WTC11 (cell line): ENCODE measurements around the gene ATP13A1. TPM values are rescaled to one million over a fixed set of nuclear protein-coding genes. Genes with fewer than 3 reads are reported as not detected.
A peak's percentile ranks its signal among the peaks of the same experiment; 100 is the strongest.

ENCODE experiments used
- ATAC-seq: fragments of 200-7000 bp; cut with Tn5 transposase; 2 replicates; pipeline ENCODE4 v1.10.0; 2021; ENCODE audit warnings: mild to moderate bottlenecking, moderate library complexity
- CTCF ChIA-PET: fragments of 300-600 bp; sonication (Branson Sonifier 250); formaldehyde crosslinking; loops from one replicate; lab custom pipeline; 2021; ENCODE audit warnings: antibody characterized with exemption; lab: Charles Lee
- POLR2A ChIA-PET: fragments of 350-600 bp; sonication (Branson Sonifier 250); formaldehyde crosslinking; loops from one replicate; lab custom pipeline; 2021; ENCODE audit warnings: antibody characterized with exemption; lab: Charles Lee
- DNase-seq: peaks from one replicate; pipeline ENCODE4 v3.0.0; 2021; ENCODE audit warnings: low spot score
- H3K27ac Mint-ChIP-seq: 2 replicates; pipeline ENCODE4 v1.8.0; 2021; ENCODE audit warnings: mixed read lengths
- H3K27me3 Mint-ChIP-seq: 2 replicates; pipeline ENCODE4 v1.8.0; 2021; ENCODE audit warnings: low read depth, mild to moderate bottlenecking, moderate library complexity, mixed read lengths
- H3K36me3 Mint-ChIP-seq: 2 replicates; pipeline ENCODE4 v1.8.0; 2021; ENCODE audit warnings: mixed read lengths
- H3K4me1 Mint-ChIP-seq: 2 replicates; pipeline ENCODE4 v1.8.0; 2022; ENCODE audit warnings: mixed read lengths
- H3K4me3 Mint-ChIP-seq: 2 replicates; pipeline ENCODE4 v1.8.0; 2021; ENCODE audit warnings: mild to moderate bottlenecking, moderate library complexity, mixed read lengths
- H3K9me3 Mint-ChIP-seq: 2 replicates; pipeline ENCODE4 v1.8.0; 2021; ENCODE audit warnings: mixed read lengths
- ELF4 ChIP-seq: sonication (generic); formaldehyde crosslinking; IDR thresholded peaks from 2 replicates; pipeline ENCODE4 v1.8.1; 2022; ENCODE audit warnings: low read depth, mild to moderate bottlenecking, moderate library complexity, missing genetic modification reagents
- ETV6 ChIP-seq: sonication (generic); formaldehyde crosslinking; IDR thresholded peaks from 2 replicates; pipeline ENCODE4 v1.8.1; 2022; ENCODE audit warnings: mild to moderate bottlenecking, missing genetic modification reagents
- FOXP1 ChIP-seq: sonication (generic); formaldehyde crosslinking; IDR thresholded peaks from 2 replicates; pipeline ENCODE4 v1.8.0; 2022; ENCODE audit warnings: missing genetic modification reagents, mild to moderate bottlenecking, moderate library complexity, borderline replicate concordance
- MYBL2 ChIP-seq: sonication (generic); formaldehyde crosslinking; IDR thresholded peaks from 2 replicates; pipeline ENCODE4 v1.8.1; 2023; ENCODE audit warnings: mild to moderate bottlenecking, moderate library complexity, missing genetic modification reagents
- NFYB ChIP-seq: sonication (generic); formaldehyde crosslinking; conservative IDR thresholded peaks from 2 replicates; pipeline ENCODE4 v1.8.0; 2022; ENCODE audit warnings: low read depth, missing genetic modification reagents
- OVOL2 ChIP-seq: fragments of 250-450 bp; sonication (Bioruptor Pico); IDR thresholded peaks from 2 replicates; pipeline ENCODE4 v1.9.0; 2021; ENCODE audit warnings: mild to moderate bottlenecking, borderline replicate concordance
- RORB ChIP-seq: fragments of 250-450 bp; sonication (Bioruptor Pico); IDR thresholded peaks from 2 replicates; pipeline ENCODE4 v1.9.0; 2021; ENCODE audit warnings: mild to moderate bottlenecking
- SP1 ChIP-seq: sonication (generic); formaldehyde crosslinking; conservative IDR thresholded peaks from 2 replicates; pipeline ENCODE4 v1.8.1; 2022; ENCODE audit warnings: missing genetic modification reagents
- TEAD4 ChIP-seq: sonication (generic); formaldehyde crosslinking; IDR thresholded peaks from 2 replicates; pipeline ENCODE4 v1.8.0; 2022; ENCODE audit warnings: mild to moderate bottlenecking, missing genetic modification reagents
- TP53 ChIP-seq: sonication (generic); formaldehyde crosslinking; IDR thresholded peaks from 2 replicates; pipeline ENCODE4 v1.8.1; 2023; ENCODE audit warnings: mild to moderate bottlenecking, missing genetic modification reagents
- ZNF121 ChIP-seq: sonication (generic); formaldehyde crosslinking; IDR thresholded peaks from 2 replicates; pipeline ENCODE4 v1.8.0; 2023; ENCODE audit warnings: missing genetic modification reagents
- ZNF232 ChIP-seq: sonication (generic); formaldehyde crosslinking; IDR thresholded peaks from 2 replicates; pipeline ENCODE4 v1.8.0; 2022; ENCODE audit warnings: mild to moderate bottlenecking, missing genetic modification reagents
- ZNF263 ChIP-seq: sonication (generic); formaldehyde crosslinking; IDR thresholded peaks from 2 replicates; pipeline ENCODE4 v1.8.1; 2022; ENCODE audit warnings: low read depth, mild to moderate bottlenecking, moderate library complexity, missing genetic modification reagents
- ZNF317 ChIP-seq: sonication (generic); formaldehyde crosslinking; IDR thresholded peaks from 2 replicates; pipeline ENCODE4 v1.8.1; 2023; ENCODE audit warnings: low read depth, mild to moderate bottlenecking, moderate library complexity, missing genetic modification reagents, borderline replicate concordance
- total RNA-seq: library from RNA; stranded (reverse); gene quantifications from 3 replicates; pipeline ENCODE4 v1.2.3, GENCODE V29; 2021
- TF ChIP-seq, protein P1 (sequence below): fragments of 250-450 bp; sonication (Bioruptor Pico); conservative IDR thresholded peaks from 2 replicates; pipeline ENCODE4 v1.9.0; 2021; ENCODE audit warnings: mild to moderate bottlenecking
- TF ChIP-seq, protein P2 (sequence below): sonication (generic); formaldehyde crosslinking; IDR thresholded peaks from 2 replicates; pipeline ENCODE4 v1.8.1; 2023; ENCODE audit warnings: mild to moderate bottlenecking, missing genetic modification reagents, moderate library complexity
- TF ChIP-seq, protein P3 (sequence below): sonication (generic); formaldehyde crosslinking; IDR thresholded peaks from 2 replicates; pipeline ENCODE4 v1.8.0; 2023; ENCODE audit warnings: missing genetic modification reagents, mild to moderate bottlenecking, borderline replicate concordance
- TF ChIP-seq, protein P4 (sequence below): sonication (generic); formaldehyde crosslinking; IDR thresholded peaks from 2 replicates; pipeline ENCODE4 v1.8.0; 2022; ENCODE audit warnings: mild to moderate bottlenecking, missing genetic modification reagents

The ATP13A1 gene
- total RNA-seq, 1 experiment from 2014 or later, result 82.6 TPM

DNA sequence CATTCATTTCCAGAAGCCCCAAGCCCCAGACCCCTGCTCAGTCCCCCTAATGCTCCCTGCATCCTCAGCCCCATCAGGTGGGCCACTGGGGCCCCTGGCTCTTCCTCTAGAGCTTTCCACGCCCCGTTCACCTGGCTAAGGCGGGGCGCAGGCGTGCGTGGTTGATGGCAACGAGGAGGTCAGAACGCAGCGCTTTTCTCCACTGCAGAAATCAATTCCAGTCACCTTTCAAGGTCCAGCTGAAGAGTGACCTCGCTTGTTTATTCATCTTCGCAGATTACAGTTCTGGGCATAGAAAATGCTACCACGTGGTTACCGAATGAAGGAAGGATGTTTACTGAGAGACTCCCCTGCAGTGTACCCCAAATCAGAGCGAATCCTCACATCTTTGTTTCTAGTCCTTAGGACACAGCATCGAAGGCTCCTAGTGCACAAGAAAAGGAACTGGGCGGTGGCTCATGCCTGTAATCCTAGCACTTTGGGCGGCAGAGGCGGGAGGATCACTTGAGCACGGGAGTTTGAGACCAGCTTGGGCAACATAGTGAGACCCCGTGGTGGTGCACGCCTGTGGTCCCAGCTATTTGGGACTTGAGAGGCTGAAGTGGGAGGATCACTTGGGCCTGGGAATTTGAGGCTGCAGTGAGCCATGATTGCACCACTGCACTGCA, 44.2 kb downstream of the ATP13A1 start:
- TF ChIP-seq NFYB (CRISPR knock-in tag), result no peak
- TF ChIP-seq ZNF121 (CRISPR knock-in tag), result peak; percentile 92
- no peak overlapping the region for H3K27ac Mint-ChIP-seq
- H3K4me3 Mint-ChIP-seq, result peak overlapping the region; percentile 73
- peaks cover 29% of the 10 kb centered on the region for H3K27me3 Mint-ChIP-seq
- no peaks in the 10 kb centered on the region for H3K9me3 Mint-ChIP-seq
- peaks cover 8% of the 10 kb centered on the region for H3K36me3 Mint-ChIP-seq
- POLR2A ChIA-PET, result interaction anchor here (0.8 to 1.1 kb wide), 2 partner anchors 9 to 14 kb away, joined by 3 to 5 read pairs; partner anchors contain the start of gene LPAR2
- DNase-seq, result no peak
- peaks cover 13% of the 10 kb centered on the region for H3K4me1 Mint-ChIP-seq
- CTCF ChIA-PET, result interaction anchor here (1.1 to 4.7 kb wide), 4 partner anchors 9 to 87 kb away, joined by 6 to 24 read pairs (median 8); partner anchors contain the start of gene GMIP
- ATAC-seq, result peak; percentile 2; the same call in 1 of the 2 replicates

DNA sequence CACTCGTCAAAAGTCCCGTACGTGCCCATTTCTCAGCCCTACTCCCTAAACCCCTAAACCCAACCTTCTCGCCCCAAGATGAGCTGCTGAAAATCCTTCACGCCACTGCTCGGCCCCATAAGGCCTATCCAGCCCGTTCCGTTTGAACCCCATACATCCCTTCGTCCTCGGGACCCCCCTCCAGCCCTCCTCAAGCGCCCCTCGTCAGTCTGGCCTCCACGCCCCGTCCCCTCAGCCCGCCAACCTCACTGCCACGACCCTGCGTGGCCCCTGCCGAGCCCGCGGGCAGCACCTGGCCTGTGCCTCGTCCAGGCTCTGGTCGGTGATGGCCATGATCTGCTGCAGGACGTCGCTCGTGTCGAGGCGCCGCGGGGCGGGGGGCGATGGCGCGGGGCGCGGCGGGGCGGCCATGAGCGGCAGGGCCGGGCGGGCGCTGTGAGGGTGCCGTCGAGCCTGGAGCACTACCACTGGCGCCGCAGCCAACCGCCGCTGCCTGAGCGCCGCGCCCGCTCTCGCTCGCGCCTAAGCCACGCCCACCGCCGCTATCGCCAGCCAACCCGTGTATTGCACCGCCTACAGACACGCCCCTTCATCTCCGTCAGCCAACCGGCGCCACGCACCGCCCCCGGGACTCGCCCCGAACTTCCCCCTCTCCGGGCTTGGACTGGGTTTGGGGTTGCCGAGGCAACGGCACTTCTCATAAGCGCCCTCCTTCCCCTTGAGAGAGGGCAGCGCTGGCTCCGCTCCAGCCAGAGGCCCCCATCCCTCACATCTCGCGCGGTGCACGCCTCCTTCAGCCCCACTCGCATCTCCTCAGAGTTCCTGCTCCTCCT, 45.0 kb downstream of the ATP13A1 start, which contains the start of gene PBX4:
Gene PBX4, minus strand, starts transcription at position 469 of the 833 bp plus-strand sequence. Its CDS starts 58 bp downstream, at position 411.
- no peak for TF ChIP-seq ZNF263 (CRISPR knock-in tag)
- TF ChIP-seq, protein P1, sequence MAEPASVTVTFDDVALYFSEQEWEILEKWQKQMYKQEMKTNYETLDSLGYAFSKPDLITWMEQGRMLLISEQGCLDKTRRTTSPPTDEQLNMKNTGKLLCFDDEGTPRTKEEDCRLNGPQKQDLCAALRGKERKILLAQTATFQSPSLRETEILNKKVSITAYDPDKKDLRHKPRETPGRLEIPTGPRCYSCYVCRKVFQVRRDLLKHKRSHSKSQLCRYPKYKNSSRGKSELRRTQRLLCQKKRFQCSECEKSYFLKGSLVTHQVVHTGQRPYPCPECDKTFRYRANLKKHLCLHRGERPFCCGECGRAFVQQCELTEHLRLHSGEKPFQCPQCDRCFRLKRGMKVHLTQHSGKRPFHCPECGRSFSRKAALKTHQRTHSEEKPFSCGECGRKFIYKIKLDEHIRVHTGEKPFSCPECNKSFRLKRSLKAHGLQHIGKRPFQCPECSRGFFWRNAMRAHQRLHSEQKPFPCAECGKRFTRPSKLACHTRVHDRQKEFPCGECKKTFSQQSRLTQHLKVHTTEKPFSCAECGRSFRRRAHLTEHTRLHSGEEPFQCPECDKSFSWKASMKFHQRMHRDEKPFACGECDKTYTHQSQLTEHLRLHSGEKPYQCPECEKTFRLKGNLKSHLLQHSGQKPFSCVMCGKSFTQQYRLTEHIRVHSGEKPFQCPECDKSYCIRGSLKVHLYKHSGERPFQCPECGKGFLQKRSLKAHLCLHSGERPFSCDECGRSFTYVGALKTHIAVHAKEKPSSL (CRISPR knock-in tag), result no peak
- TF ChIP-seq ELF4 (CRISPR knock-in tag), result no peak
- 0 out of 2 replicates have a peak, but pooled peaks have one; percentile 37 for TF ChIP-seq TP53 (CRISPR knock-in tag)
- TF ChIP-seq, protein P2, sequence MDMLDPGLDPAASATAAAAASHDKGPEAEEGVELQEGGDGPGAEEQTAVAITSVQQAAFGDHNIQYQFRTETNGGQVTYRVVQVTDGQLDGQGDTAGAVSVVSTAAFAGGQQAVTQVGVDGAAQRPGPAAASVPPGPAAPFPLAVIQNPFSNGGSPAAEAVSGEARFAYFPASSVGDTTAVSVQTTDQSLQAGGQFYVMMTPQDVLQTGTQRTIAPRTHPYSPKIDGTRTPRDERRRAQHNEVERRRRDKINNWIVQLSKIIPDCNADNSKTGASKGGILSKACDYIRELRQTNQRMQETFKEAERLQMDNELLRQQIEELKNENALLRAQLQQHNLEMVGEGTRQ, result 0 out of 2 replicates have a peak, but pooled peaks have one; percentile 10
- no peak for TF ChIP-seq TEAD4 (CRISPR knock-in tag)
- TF ChIP-seq NFYB (CRISPR knock-in tag), result peak; percentile 45; the same call in 1 of the 2 replicates
- TF ChIP-seq MYBL2 (CRISPR knock-in tag), result no peak
- no peak; the same call in 1 of the 2 replicates for TF ChIP-seq ETV6
- TF ChIP-seq, protein P3, sequence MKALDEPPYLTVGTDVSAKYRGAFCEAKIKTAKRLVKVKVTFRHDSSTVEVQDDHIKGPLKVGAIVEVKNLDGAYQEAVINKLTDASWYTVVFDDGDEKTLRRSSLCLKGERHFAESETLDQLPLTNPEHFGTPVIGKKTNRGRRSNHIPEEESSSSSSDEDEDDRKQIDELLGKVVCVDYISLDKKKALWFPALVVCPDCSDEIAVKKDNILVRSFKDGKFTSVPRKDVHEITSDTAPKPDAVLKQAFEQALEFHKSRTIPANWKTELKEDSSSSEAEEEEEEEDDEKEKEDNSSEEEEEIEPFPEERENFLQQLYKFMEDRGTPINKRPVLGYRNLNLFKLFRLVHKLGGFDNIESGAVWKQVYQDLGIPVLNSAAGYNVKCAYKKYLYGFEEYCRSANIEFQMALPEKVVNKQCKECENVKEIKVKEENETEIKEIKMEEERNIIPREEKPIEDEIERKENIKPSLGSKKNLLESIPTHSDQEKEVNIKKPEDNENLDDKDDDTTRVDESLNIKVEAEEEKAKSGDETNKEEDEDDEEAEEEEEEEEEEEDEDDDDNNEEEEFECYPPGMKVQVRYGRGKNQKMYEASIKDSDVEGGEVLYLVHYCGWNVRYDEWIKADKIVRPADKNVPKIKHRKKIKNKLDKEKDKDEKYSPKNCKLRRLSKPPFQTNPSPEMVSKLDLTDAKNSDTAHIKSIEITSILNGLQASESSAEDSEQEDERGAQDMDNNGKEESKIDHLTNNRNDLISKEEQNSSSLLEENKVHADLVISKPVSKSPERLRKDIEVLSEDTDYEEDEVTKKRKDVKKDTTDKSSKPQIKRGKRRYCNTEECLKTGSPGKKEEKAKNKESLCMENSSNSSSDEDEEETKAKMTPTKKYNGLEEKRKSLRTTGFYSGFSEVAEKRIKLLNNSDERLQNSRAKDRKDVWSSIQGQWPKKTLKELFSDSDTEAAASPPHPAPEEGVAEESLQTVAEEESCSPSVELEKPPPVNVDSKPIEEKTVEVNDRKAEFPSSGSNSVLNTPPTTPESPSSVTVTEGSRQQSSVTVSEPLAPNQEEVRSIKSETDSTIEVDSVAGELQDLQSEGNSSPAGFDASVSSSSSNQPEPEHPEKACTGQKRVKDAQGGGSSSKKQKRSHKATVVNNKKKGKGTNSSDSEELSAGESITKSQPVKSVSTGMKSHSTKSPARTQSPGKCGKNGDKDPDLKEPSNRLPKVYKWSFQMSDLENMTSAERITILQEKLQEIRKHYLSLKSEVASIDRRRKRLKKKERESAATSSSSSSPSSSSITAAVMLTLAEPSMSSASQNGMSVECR (CRISPR knock-in tag), result no peak; the same call in 1 of the 2 replicates
- TF ChIP-seq ZNF317 (CRISPR knock-in tag), result no peak
- TF ChIP-seq OVOL2, result no peak
- TF ChIP-seq RORB (CRISPR knock-in tag), result no peak
- TF ChIP-seq FOXP1 (CRISPR knock-in tag), result peak; percentile 52; the same call in 1 of the 2 replicates
- no peak for TF ChIP-seq ZNF232 (CRISPR knock-in tag)
- TF ChIP-seq SP1 (CRISPR knock-in tag), result peak; percentile 89
- TF ChIP-seq, protein P4, sequence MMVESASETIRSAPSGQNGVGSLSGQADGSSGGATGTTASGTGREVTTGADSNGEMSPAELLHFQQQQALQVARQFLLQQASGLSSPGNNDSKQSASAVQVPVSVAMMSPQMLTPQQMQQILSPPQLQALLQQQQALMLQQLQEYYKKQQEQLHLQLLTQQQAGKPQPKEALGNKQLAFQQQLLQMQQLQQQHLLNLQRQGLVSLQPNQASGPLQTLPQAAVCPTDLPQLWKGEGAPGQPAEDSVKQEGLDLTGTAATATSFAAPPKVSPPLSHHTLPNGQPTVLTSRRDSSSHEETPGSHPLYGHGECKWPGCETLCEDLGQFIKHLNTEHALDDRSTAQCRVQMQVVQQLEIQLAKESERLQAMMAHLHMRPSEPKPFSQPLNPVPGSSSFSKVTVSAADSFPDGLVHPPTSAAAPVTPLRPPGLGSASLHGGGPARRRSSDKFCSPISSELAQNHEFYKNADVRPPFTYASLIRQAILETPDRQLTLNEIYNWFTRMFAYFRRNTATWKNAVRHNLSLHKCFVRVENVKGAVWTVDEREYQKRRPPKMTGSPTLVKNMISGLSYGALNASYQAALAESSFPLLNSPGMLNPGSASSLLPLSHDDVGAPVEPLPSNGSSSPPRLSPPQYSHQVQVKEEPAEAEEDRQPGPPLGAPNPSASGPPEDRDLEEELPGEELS, result no peak
- Mint-ChIP-seq H3K27me3 (peaks cover 29% of the 10 kb centered on the region), H3K27ac (no peak within 1 kb of the TSS), H3K4me3 (peak within 1 kb of the TSS; percentile 73), H3K9me3 (no peaks in the 10 kb centered on the region), H3K36me3 (no peaks in the 10 kb centered on the region; the same call in 1 of the 2 replicates), H3K4me1 (peaks cover 13% of the 10 kb centered on the region)
- CTCF ChIA-PET, result interaction anchor here (1.1 to 4.7 kb wide), 4 partner anchors 10 to 87 kb away, joined by 6 to 24 read pairs (median 8); partner anchors contain the start of gene GMIP
- peak; percentile 99 for DNase-seq
- POLR2A ChIA-PET, result interaction anchor here (0.8 to 1.1 kb wide), 2 partner anchors 10 to 13 kb away, joined by 3 to 5 read pairs; partner anchors contain the start of gene LPAR2
- ATAC-seq, result peak; percentile 98
